ENCODE data around the gene TAS1R3. TPM values are rescaled to one million over a fixed set of nuclear protein-coding genes. Genes with fewer than 3 reads are reported as not detected.

TAS1R3 gene
- total RNA-seq, 1 donor from 2014 or later: 0.50 TPM

- no peak for FAIRE-seq
- no peak overlapping the region for H3K4me3 ChIP-seq (ENCODE audit: insufficient read depth, low read depth, low read length)
- H3K4me2 ChIP-seq (ENCODE audit: low read length): no peak overlapping the region
- no peak overlapping the region for H3K9ac ChIP-seq (ENCODE audit: low read length)
- no peaks in the 10 kb centered on the region for H3K79me2 ChIP-seq (ENCODE audit: insufficient read depth, low read length)
- no peaks in the 10 kb centered on the region for H3K9me3 ChIP-seq (ENCODE audit: insufficient read depth, low read depth, low read length)
- H4K20me1 ChIP-seq (ENCODE audit: insufficient read depth, low read length): peaks cover 15% of the 10 kb centered on the region
- Mint-ChIP-seq H3K27ac (ENCODE audit: unreplicated experiment) (no peak overlapping the region), H3K4me3 (ENCODE audit: unreplicated experiment) (no peak overlapping the region), H3K4me1 (ENCODE audit: low read depth, unreplicated experiment) (no peaks in the 10 kb centered on the region), H3K9me3 (ENCODE audit: unreplicated experiment) (no peaks in the 10 kb centered on the region), H3K27me3 (ENCODE audit: low read depth, unreplicated experiment) (no peaks in the 10 kb centered on the region), H3K36me3 (ENCODE audit: low read depth, unreplicated experiment) (no peaks in the 10 kb centered on the region)
- no peak for TF ChIP-seq EZH2 (IDR thresholded peaks at IDR 0.05; ENCODE audit: insufficient read depth, low read length)
- TF ChIP-seq, protein P1, sequence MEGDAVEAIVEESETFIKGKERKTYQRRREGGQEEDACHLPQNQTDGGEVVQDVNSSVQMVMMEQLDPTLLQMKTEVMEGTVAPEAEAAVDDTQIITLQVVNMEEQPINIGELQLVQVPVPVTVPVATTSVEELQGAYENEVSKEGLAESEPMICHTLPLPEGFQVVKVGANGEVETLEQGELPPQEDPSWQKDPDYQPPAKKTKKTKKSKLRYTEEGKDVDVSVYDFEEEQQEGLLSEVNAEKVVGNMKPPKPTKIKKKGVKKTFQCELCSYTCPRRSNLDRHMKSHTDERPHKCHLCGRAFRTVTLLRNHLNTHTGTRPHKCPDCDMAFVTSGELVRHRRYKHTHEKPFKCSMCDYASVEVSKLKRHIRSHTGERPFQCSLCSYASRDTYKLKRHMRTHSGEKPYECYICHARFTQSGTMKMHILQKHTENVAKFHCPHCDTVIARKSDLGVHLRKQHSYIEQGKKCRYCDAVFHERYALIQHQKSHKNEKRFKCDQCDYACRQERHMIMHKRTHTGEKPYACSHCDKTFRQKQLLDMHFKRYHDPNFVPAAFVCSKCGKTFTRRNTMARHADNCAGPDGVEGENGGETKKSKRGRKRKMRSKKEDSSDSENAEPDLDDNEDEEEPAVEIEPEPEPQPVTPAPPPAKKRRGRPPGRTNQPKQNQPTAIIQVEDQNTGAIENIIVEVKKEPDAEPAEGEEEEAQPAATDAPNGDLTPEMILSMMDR (IDR thresholded peaks at IDR 0.05; ENCODE audit: insufficient read depth, low read depth, low read length): no peak
- H3K27me3 ChIP-seq (ENCODE audit: insufficient read depth, low read length): no peaks in the 10 kb centered on the region
- no peaks in the 10 kb centered on the region for H3K4me1 ChIP-seq (ENCODE audit: insufficient read depth, low read length)
- no peak overlapping the region for H3K27ac ChIP-seq (ENCODE audit: low read depth, low read length)
- no peak for DNase-seq (ENCODE audit: low read depth)
- H2AFZ ChIP-seq (ENCODE audit: low read depth, low read length): no peak overlapping the region
- no peaks in the 10 kb centered on the region for H3K36me3 ChIP-seq (ENCODE audit: insufficient read depth, low read length)
Measured at GRCh38 chr1:1335283-1335682, 4.2 kb downstream of the TAS1R3 start.

GRCh38 chr1:1335792-1336248 lies 4.7 kb downstream of the TAS1R3 start:
- H3K4me3 Mint-ChIP-seq (ENCODE audit: unreplicated experiment): no peak overlapping the region
- no peak overlapping the region for H3K4me2 ChIP-seq (ENCODE audit: low read length)
- no peak for FAIRE-seq

DNA sequence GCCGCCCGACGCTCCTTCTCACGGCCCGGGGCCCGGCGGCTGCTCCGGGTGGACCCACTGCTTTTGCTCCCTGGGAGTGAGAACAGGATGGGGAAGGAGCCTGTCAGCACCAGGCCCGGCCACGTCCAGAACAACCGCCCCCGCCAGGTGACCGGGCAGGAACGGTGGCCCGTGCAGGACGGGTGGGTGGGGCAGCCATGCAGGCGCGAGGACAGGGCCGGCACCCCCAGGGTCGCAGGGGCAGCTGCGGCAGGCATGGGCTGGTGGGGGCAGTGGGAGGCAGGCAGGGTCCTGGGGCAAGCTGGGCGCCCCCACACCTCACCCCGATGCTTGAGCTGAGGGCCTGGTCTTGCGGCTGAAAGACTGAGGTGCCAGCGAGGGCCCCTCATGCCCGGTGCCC lies 5.4 kb downstream of the TAS1R3 start:
- Mint-ChIP-seq H3K4me3 (ENCODE audit: unreplicated experiment) (no peak overlapping the region), H3K9me3 (ENCODE audit: unreplicated experiment) (no peaks in the 10 kb centered on the region), H3K4me1 (ENCODE audit: low read depth, unreplicated experiment) (peaks cover 2% of the 10 kb centered on the region), H3K27me3 (ENCODE audit: low read depth, unreplicated experiment) (no peaks in the 10 kb centered on the region), H3K36me3 (ENCODE audit: low read depth, unreplicated experiment) (no peaks in the 10 kb centered on the region), H3K27ac (ENCODE audit: unreplicated experiment) (no peak overlapping the region)
- Histone ChIP-seq H3K9ac (ENCODE audit: low read length) (no peak overlapping the region), H3K4me3 (ENCODE audit: insufficient read depth, low read depth, low read length) (no peak overlapping the region), H2AFZ (ENCODE audit: low read depth, low read length) (no peak overlapping the region), H3K4me2 (ENCODE audit: low read length) (no peak overlapping the region), H3K9me3 (ENCODE audit: insufficient read depth, low read depth, low read length) (no peaks in the 10 kb centered on the region), H3K79me2 (ENCODE audit: insufficient read depth, low read length) (peaks cover 10% of the 10 kb centered on the region), H3K27ac (ENCODE audit: low read depth, low read length) (no peak overlapping the region), H3K36me3 (ENCODE audit: insufficient read depth, low read length) (peaks cover 8% of the 10 kb centered on the region), H3K4me1 (ENCODE audit: insufficient read depth, low read length) (no peaks in the 10 kb centered on the region), H4K20me1 (ENCODE audit: insufficient read depth, low read length) (peaks cover 27% of the 10 kb centered on the region), H3K27me3 (ENCODE audit: insufficient read depth, low read length) (no peaks in the 10 kb centered on the region)
- DNase-seq (ENCODE audit: low read depth) (no peak), FAIRE-seq (no peak)
- TF ChIP-seq, protein P1 (IDR thresholded peaks at IDR 0.05; ENCODE audit: insufficient read depth, low read depth, low read length): no peak
- no peak for TF ChIP-seq EZH2 (IDR thresholded peaks at IDR 0.05; ENCODE audit: insufficient read depth, low read length)

More at GRCh38 chr1:1335792-1336248, 4.7 kb downstream of the TAS1R3 start:
- H3K36me3 ChIP-seq (ENCODE audit: insufficient read depth, low read length): peaks cover 3% of the 10 kb centered on the region
- TF ChIP-seq, protein P1 (IDR thresholded peaks at IDR 0.05; ENCODE audit: insufficient read depth, low read depth, low read length): no peak
- no peak for TF ChIP-seq EZH2 (IDR thresholded peaks at IDR 0.05; ENCODE audit: insufficient read depth, low read length)
- no peak overlapping the region for H3K4me3 ChIP-seq (ENCODE audit: insufficient read depth, low read depth, low read length)
- H4K20me1 ChIP-seq (ENCODE audit: insufficient read depth, low read length): peaks cover 21% of the 10 kb centered on the region
- peaks cover 4% of the 10 kb centered on the region for H3K79me2 ChIP-seq (ENCODE audit: insufficient read depth, low read length)
- H3K9me3 ChIP-seq (ENCODE audit: insufficient read depth, low read depth, low read length): no peaks in the 10 kb centered on the region
- no peak overlapping the region for H3K27ac ChIP-seq (ENCODE audit: low read depth, low read length)
- no peak overlapping the region for H3K27ac Mint-ChIP-seq (ENCODE audit: unreplicated experiment)
- no peak overlapping the region for H3K9ac ChIP-seq (ENCODE audit: low read length)
- DNase-seq (ENCODE audit: low read depth): no peak
- H3K27me3 ChIP-seq (ENCODE audit: insufficient read depth, low read length): no peaks in the 10 kb centered on the region
- H3K4me1 ChIP-seq (ENCODE audit: insufficient read depth, low read length): no peaks in the 10 kb centered on the region
- H3K9me3 Mint-ChIP-seq (ENCODE audit: unreplicated experiment): no peaks in the 10 kb centered on the region
- H2AFZ ChIP-seq (ENCODE audit: low read depth, low read length): no peak overlapping the region
- H3K27me3 Mint-ChIP-seq (ENCODE audit: low read depth, unreplicated experiment): no peaks in the 10 kb centered on the region
- peaks cover under 1% of the 10 kb centered on the region for H3K4me1 Mint-ChIP-seq (ENCODE audit: low read depth, unreplicated experiment)
- H3K36me3 Mint-ChIP-seq (ENCODE audit: low read depth, unreplicated experiment): no peaks in the 10 kb centered on the region

Data from astrocyte (in vitro differentiated cells and primary cell).